GM21528 (cell line): ENCODE results near the gene ST3GAL5.
"Not testable (repeated sequence)": the region's sequence is repeated elsewhere in the genome, so short reads cannot be mapped to it uniquely, and the experiment has no call there.

Experiments
- ATAC-seq: cut with Tn5 transposase; IDR thresholded peaks from one replicate; pipeline ENCODE4 v1.9.1; 2021; ENCODE audit warnings: mild to moderate bottlenecking, moderate library complexity; ENCODE audit not compliant: unreplicated experiment, low FRiP score

Gene ST3GAL5

DNA sequence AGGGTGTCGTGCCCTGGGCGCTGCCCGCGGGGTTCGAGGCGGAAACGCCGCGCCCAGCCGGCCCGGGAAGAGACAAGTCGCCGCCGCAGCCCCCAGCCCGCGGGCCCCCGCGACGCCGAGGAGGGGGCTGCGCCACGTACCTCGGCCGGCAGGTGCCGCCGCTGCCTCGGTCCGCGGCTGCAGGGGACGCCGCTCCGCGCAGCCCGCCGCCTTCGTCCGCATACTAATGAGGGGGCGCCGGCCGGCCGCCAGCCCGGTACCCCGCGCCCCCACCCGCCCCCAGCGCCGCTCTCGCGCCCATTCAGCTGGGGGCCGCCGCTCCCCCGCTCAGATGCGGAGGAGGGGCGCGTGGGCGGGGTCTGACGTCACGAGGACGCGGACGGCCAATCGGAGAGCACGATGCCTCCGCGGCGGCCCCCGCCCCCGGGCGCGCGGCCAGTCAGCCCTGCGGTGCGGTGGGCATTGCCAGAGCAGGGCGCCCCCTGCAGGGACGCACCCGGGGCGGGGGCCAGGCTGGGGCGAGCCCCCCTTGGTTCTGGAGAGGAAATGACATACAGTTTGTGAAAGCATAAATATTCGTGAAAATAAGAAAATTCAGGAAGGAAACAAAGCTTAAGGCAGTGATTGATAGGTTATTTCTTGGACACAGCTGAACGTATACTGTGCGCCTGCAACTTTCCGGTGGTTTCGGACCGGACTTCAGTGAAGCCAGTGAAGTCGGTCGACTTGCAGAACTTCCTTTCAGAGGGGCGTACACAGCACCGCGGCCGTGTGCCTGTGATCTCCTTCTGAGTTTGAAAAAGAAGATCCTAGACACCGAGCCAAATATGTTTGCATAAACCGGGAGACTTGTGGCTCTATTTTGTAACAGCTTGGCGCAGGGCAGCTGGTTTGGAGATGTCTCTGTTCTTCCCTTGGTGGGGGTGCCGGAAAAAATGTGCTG, at the start of gene ST3GAL5:
ST3GAL5 (minus strand) TSS at position 307 of the 943 bp plus-strand sequence; CDS start at position 222, 85 bp downstream.
- peak; percentile 79 for ATAC-seq

DNA sequence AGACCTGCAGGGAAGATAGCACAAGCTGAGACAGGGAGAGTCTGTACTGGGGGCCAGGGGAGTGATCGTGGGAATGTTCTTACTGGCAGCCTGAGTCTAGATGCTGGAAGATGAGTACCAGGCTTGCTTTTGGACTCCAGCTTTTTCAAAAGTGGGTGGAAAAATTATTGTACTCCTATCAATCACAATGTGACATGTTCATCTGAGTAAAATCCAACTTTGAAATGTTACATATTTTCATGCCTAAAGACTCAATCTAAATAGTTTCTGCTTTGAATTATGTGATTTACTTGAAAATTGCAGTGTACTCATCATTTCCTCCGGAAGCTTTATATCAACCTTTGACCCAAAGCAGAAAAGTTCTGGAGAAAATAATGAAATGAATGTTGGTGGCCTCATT, 49.7 kb upstream of the ST3GAL5 start:
- ATAC-seq = no peak

DNA sequence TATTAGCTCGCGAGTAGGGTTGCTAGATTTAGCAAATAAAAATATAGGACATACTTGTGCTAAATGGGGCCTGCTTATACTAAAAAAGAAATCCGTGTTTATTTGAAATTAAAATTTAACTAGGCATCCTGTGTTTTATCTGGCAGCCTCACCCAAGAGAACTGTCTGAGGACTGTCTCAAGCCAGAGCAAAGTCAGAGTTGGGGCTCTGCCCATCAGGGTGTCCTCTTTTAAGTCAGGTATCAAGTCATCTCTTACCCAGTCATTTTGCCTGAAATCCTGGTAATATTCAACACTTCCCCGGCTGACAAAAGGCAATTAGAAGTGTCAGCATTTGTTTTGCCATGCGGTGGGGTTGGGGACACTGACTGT, 48.3 kb upstream of the ST3GAL5 start:
- ATAC-seq = no peak

DNA sequence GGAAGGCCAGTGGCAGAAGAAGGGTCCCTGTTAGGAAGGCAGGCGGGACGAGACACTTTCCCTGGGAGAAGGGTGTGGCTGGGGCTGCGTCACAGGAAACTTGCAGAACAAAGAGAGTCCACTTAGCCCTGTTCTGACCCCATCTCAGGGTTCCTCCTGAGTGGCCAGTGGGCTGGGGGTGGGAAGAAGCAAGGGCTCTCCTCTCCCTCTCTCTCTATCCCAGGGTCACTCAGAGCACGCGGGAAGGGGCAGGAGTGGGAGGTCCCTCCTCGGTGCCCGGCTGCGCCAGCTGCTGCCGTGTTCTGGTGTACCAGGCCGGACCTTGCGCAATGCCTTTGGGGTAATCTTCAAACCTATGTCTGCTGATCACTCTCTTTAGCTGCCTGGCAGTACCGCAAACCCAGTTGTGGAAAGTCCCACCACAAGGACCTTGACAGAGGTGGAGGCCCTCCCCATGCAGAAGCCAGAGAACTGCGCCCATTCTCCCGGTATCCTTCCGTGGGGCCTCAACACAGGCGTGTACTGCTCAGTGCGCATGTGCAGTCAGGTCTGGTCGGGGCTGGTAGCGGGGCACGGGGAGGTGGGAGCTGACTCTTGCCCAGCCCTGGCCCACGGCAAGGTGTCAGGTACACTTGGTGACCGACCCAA, 47.8 kb upstream of the ST3GAL5 start:
- no peak for ATAC-seq

DNA sequence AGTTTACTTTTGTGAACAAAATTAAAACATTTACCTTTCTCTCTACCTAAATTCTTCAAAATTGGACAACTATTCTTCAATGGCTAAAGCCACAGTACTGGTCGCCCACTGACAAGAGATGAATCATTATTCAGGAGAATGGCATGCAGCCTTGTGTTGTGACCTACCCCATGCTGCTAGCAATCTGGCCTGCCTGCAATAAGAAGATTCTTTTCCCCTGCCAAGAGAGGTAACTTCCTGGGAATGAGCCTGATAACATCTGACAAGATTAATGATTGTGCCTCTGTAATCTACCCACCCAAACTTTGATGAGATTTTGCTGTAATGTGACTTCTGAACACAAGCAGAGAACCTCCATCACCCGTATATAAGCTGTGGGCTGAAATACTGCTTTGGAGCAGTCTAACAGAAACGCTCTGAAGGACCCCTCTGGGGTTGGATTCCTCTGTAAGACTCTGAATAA, 47.0 kb upstream of the ST3GAL5 start:
- no peak for ATAC-seq

DNA sequence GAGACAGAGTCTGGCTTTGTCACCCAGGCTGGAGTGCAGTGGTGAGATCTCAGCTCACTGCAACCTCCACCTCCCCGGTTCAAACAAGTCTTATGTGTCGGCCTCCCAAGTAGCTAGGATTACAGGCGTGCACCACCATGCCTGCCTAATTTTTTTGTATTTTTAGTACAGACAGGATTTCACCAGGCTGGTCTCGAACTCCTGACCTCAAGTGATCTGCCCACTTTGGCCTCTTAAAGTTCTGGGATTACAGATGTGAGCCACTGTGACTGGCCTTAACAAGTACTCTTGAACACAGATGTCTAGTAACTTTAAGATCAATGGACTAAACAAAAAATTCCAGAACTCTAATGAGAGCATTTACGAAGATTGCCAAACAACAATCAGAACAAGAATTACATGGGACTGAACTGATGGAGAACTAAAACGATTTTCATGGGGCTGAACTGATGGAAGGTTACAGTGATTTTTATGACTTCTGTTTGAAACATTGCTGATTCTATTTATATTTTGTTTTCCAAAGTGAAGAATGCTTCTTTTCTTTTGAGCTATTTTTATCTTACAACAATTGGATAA, 46.5 kb upstream of the ST3GAL5 start:
- no peak for ATAC-seq

DNA sequence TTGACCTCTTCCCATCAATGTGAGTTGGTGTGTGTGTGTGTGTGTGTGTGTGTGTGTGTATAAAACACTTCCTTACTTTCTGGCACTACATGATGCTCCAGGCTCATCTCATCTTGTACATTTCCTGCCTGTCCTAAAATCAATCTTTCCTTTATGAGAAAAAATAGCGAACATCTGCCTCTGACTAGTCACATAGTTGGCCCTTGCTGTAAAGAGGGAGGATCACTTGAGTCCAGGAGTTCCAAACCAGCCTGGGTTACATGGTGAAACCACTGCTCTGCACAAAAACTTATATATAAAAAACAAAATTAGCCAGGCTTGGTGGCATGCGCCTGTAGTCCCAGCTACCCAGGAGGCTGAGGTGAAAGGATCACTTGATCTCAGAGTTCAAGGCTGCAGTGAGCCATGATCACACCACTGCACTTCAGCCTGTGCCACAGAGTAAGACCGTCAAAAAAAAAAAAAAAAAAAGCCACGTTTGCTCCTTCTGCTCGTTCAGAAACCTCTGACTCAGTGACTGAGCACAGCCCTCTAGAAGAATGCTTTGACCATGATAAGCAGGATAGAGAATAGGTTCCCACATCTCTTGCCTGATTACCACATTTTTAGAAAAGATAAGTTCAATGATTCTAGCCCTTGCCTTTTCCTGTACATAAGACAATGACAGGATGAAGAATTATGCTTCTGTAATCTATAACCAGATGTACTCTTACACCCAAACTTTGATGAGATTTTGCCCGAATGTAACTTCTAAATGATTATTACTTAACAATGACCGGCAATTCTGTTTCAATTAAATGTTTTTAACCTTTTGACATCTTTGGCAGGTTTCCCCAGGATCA, 45.2 kb upstream of the ST3GAL5 start:
- ATAC-seq = no peak

DNA sequence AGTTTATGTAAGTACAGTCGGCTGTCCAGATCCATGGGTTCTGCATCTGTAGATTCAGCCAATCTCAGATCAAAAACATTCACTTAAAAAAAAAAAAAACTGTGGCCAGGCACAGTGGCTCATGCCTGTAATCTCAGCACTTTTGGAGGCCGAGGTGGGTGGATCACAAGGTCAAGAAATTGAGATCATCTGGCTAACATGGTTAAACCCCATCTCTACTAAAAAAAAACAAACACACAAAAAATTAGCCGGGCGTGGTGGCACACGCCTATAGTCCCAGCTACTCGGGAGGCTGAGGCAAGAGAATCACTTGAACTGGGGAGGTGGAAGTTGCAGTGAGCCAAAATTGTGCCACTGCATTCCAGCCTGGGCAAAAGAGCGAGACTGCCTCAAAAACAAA, 42.4 kb upstream of the ST3GAL5 start:
- ATAC-seq = not testable (repeated sequence)

DNA sequence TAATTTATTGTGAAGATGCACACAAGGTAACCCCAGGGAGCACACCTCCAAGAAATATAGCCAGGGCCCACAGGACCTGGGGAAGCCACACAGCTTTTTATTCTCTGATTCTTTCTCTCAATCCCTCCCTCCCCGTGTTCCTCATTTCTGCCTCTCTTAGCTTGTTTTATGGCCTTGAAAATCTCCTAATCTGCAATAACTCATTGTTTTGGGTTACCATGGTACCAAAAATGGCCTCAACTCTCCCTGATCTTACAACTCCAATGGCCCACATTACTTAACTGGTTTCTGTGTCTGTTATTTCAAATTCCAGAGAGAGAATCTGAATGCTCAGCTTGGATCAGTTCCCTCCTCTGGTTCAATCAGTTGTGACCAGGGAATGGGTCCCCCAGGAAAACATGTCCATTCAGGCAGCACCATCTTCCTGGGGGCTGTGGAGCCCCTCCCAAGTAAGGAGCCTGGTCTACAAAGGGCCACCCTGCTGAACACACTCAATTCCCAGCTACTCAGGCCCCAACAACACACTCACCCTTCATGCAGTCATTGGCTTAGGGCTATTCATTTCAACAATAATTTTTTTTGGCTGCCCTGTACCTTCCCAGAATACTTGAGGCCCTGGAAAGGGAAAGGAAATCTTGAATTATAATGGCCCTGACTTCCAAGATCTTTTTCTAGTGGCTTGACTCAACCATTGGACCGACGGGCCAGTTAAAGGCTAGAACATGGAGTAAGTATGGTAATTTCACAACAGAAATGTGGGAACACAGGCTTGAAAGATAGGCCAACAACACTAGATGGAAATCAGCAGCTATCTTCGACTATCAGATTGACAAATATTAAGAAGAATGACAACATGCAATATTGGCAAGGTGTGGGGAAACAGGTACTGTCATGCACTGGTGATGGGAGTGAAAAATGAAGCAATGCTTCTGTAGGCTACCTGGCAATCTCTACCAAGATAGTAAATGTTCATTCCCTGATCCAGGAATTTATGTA, 41.6 kb upstream of the ST3GAL5 start:
- ATAC-seq = no peak

DNA sequence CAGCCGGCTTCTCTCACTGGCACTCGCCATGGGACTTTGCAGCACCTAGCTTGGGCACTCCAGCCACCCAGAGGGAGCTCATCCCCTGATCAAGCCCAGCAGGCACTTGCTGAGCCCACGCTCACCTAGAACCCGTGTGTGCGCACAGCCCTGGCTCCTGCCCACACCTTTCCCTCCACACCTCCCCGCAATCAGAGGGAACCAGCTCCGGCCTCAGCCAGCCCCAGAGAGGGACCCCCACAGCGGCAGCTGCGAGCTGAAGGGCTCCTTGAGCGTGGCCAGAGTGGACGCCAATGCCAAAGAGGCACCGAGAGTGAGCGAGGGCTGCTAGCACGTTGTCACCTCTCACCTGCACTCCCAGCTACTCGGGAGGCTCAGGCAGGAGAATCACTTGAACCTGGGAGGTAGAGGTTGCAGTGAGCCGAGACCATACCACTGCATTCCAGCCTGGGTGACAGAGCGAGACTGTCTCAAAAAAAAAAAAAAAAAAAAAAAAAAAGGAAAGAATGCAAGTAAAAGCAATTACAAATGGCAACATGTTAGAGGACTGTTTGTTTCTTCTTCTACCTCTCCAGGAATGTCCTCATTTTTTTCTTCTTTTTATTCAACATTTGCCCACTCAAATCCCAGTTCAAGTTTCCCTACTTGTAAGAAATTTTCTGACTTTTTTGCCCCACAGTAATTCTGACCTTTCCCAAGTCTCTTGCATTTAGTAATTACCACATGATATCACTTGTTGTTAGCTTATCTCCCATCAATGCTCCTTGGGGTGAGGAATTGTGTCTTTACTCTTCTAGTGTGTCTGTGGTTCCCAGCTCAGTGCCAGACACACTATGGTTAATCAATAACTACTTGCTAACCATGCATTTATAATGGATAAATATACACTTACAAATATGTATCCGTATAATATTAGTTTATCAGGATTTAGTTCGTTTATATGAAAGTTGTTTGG, 40.6 kb upstream of the ST3GAL5 start:
- ATAC-seq = no peak

DNA sequence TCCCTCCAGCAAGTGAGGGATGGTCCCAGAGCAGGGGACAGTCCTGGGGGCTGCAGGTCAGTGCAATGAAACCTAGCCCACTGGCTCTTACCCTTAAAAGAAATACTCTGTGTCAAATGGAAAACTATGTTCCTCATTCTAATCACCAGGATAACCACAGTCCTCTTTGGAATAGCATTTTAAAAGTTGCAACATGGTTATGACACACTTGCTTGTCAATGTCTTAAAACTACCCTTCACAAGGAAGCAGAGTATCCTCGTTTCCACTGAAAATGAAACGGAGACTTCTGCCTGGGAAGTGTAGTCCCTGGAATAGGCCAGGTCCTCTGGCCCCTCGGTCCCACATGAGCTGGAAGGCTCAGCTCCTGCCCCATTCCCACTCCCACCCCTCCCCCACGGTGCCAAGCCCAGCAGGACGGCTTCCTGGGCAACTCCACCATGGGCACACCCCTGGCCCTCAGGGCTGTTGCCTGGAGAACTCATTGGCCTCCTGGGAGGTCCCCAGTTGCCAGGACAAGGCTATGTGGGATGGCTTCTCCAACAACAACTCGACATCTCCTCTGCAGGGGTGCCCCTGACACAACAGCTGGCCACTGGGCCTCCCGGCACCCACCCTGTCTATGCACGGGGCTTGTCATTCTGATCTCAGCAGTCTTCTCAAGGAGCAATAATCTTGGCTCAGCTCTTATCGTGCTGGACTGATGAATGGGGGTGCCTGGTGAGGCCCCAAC, 38.3 kb upstream of the ST3GAL5 start:
- ATAC-seq = no peak

DNA sequence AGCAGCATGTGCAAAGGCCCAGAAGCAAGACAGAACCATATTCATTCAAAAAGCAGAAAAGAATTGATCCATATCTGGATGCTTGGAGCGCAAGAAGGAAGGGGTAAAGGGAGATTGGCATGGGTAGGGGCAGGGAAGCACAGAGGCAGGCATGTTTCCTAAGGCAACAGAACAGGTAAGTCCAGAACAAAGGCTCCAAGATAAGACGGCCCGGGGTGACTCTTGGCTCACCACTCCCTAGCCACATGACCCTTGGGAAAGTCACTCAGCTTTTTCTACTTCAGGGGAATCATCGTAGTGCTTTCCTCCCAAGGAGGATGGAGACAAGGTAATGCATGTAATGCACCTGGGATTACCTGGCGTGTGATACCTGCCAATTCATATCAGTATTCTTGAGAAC, 37.7 kb upstream of the ST3GAL5 start:
- no peak for ATAC-seq

DNA sequence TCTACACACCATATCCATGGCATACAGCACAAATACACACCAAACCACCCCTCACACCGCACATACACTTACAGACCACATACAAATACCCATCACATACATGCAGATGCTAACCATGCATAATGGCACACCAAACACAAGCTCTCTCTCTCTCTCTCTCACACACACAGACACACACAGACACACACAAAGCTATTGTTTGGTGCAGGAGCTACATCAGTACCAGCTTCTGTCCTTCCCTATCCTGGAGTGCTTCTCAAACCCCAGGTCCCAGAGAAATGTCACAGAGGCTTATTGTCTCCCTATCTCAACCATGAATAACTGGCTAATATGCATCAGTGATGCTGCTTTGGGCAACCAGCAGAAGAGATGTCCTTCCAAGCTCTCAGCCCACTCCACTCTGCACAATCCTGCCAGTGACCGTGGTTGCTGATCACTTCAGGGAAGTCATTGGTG, 36.5 kb upstream of the ST3GAL5 start:
- ATAC-seq = no peak

DNA sequence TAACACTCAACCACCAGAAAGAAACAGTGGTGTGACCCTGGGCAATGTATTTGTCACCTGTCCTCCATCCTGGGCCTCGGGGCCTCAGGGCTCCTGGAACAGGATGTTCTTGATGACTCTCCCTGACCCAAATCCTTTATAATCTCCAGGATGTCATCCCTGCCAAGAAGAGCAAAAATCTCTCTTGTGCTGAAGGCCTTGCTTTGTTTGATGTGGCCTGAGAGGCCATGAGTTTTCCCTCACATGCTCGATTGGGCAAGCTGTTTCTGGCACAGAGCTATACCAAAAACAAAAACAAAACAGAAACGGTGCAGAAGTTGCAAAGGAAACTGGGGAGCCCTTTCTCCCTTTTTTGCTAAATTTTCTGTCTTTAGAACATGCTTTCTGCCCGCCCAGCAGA, 35.7 kb upstream of the ST3GAL5 start:
- no peak for ATAC-seq

DNA sequence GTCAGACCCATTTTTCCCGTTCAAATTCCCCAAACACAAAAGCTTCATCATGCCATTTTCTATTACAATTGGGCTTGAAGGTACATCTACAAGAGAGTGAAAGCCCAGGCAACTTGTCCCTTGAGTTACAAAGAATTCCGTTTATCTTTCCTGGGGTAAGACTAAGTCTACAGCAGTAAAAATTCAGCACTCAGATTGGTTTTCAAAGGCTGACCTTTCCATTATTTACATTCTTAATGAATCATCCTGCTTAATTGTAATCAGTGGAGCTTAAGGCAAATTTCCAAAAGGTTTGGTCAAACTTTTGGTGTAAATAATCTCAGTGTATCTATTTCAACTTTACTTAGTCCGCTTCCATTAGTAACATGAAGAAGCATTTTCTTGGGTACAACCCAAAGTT, 33.4 kb upstream of the ST3GAL5 start:
- no peak for ATAC-seq

DNA sequence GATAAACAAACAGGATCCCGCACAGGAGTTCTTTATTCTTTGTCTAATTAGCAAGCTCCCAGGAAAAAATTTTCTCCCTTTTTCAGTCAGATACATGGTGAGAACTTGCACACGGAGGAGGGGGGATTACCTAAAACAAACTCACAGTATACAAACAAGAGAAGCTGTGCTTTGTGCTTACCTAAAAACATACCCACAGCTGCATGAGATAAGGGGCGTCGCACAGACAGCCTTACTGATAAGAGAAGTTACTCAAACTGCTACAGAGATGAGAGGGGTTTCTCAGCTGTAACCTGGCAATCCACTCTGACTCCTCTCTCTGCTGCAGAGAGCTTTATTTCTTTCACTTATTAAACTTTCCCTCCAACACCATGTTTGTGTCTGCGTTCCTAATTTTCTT, 32.9 kb upstream of the ST3GAL5 start:
- ATAC-seq = no peak

DNA sequence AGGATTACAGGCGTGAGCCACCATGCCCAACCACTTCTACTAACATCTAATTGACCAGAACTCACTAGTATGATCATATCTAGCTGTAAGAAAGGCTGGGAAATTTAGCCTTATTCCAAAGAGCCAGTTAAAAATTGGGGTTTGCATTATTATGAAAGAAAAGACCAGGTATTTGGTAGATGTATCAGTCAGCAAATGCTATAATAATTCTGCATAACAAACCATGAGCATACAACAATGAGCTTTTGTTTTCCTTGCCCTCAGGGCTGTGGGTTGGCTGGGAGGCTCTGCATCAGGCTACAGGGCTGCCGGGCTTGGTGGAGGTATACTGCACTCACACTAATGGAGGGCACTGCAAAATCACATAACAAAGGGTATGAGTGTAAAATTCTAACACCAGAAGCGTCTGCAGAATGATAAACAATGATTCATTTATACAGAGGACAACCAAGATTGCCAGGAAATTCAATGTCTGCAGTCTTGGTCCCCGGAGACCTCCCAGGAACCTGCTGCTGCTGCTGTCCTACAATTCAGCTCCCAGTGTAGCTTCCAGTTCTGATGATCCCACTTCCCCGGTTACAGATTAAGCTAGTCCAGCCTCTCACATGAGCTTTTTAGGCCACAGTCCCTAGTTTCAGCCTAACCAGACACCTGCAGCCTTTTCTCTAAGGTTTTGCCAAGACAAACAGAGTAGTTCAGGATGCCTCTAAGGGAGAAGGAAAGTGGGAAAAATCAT, 32.2 kb upstream of the ST3GAL5 start:
- ATAC-seq = no peak
